GM19099 (cell line): ENCODE measurements around the gene EPHB1.

ENCODE experiments used
- POLR2A ChIP-seq: IDR thresholded peaks from 3 replicates; pipeline ENCODE4 v1.6.1; 2011; ENCODE audit warnings: low read depth; ENCODE audit not compliant: insufficient read length; ENCODE audit errors: extremely low read depth

EPHB1 gene

DNA sequence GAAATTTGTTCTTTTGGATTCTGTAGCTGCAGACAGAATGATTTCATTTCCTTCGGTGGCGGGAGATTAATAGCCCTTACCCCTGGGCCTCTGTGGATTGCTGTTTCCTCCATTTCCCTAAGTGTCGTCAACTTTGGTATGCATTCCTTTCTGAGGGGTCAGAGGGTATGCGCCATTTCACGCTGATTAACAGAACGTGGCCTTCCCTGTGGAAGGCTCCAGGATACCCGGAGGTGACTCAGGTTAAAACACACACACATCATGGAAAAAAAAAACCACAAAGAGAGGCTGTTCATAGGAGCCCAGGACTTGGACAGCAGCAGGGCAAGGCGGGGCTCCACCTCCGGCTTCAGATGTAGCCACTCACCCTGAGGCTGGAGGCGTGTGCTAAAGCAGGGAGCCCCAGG, 51.9 kb downstream of the EPHB1 start:
- TF ChIP-seq POLR2A: no peak

DNA sequence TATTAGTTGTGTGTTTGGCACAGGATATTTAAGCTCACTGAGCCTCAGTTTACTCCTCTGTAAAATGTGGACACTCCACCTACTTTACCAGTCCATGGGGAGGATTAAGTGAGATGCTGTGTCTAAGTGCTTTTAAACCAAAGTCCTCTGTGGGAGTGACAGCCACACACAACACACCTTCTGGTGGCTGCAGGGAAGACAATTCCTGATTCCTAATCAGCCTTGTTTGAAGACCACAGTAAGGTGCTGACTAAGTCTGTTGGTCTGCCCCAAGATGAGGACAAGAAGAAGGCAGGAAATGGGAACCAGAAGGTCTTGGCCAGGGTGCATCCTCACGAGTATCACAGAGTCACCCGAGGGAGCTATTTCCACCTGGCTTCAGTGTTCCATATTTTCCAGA, 52.3 kb downstream of the EPHB1 start:
- TF ChIP-seq POLR2A: no peak

- no peak for TF ChIP-seq POLR2A
These were observed 54.5 kb downstream of the EPHB1 start for GRCh38 chr3:134849561-134849960.

DNA sequence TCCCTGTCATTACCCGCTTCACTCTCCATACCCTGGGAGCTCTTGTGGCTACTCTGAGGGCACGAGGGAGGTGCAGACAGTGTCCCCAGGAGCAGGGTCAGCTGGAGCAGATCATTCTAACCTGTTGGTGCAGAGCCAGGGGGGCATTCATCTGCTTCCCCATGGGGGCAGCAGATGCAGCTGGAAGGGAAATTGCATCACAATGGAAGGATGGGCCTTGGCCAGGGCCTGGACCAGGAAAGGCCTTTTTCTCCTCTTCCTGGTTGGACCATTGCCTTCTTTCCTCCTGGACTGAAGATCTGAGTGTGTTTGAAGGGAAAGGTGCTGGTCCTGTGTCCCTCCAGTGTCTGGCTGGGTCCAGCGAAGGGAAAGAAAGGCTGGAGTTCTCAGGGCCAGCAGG, 55.7 kb downstream of the EPHB1 start:
- no peak for TF ChIP-seq POLR2A

GRCh38 chr3:134852132-134852531, 57.1 kb downstream of the EPHB1 start:
- no peak for TF ChIP-seq POLR2A

- peak; percentile 58 for TF ChIP-seq POLR2A
These were observed 57.9 kb downstream of the EPHB1 start for GRCh38 chr3:134852893-134853351.

DNA sequence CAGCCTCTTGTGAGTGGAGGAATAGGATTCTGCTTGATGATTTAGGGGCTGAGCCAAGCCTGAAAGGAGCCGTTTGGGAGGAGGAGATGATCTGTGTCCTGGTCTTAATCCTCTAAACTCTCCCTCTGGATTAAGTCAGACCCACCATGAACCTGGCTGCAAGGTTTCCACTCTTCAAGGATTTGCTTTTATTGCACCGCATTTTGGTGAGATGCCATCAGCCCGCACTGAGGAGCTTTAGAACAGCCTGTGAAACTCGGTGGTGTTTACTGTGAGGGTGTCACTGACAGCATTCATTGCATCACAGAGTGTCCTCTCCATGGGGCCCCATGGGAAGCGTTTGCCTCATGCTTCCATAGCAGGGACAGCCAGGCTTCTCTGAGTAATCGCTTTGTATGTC, 59.2 kb downstream of the EPHB1 start:
- TF ChIP-seq POLR2A: no peak

DNA sequence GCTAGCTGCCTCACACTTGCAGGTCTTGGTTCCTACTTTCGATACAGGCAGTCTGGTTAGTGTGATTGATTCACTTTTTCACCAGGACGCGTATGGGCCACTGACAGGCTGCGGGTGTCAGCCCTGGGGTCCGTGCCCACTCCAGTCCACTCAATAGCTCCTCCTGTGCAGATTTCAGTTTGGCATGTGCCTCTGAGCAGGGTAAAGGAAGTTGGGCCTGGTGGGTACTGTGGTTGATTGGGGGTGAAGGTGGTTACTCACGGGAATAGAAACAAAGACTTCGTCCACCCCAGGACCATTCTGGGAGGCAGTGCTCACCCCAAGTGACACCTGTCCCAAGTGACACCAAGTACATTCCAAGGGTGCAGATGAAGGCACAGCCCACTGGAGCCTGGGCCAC, 62.3 kb downstream of the EPHB1 start:
- TF ChIP-seq POLR2A: no peak

DNA sequence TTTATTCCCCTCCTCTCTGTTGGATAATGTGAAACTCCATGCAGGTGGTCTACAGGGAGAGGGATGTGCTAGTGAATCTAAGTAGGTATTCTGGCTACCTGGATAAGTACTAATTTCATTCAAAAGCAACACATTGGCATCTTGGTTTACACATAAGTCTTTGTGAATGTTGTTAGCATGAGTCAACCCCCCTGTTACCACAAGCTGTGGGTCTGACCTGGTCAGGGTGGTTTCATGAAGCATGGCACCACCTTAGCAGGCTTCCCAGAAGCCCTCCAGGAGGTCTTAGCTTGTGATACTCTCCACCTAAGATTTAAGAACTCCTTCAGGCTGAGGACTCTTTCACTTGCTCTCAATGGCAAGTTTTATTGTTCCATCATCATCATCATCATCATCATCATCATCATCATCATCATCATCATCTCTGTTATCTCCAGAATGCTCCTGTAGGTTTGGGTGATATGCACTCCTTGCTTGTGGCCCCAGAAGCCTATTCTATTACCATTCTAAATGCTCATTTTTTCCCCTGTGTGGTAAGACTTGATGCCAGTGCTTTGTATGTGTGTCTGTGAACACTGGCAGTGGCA, 62.8 kb downstream of the EPHB1 start:
- no peak for TF ChIP-seq POLR2A

GRCh38 chr3:134858441-134859035, 63.5 kb downstream of the EPHB1 start:
- TF ChIP-seq POLR2A: no peak

- TF ChIP-seq POLR2A: no peak
These were observed 64.3 kb downstream of the EPHB1 start for GRCh38 chr3:134859341-134859740.

GRCh38 chr3:134860141-134860540, 65.1 kb downstream of the EPHB1 start:
- TF ChIP-seq POLR2A: no peak

DNA sequence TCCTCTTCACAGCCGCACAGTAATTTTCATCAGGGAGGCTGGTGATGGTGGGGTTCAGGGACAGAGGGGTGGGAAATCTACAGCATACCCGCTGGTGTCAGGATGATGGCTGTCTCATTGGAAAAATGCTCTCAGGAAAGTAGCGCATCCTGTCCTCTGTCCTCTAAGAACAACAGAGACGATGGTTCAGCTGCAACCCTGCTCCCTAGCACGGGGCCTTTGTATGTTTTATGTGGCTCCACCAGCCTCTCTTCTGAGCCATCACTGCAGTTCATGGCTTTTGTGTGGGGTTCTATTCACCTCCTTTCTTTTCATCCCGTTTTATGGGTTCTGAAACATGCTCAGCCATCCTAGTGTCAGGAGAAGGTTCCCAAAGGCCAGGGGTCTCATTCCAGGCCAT, 68.9 kb downstream of the EPHB1 start:
- TF ChIP-seq POLR2A: no peak

- no peak for TF ChIP-seq POLR2A
These were observed 69.6 kb downstream of the EPHB1 start for GRCh38 chr3:134864636-134865035.

DNA sequence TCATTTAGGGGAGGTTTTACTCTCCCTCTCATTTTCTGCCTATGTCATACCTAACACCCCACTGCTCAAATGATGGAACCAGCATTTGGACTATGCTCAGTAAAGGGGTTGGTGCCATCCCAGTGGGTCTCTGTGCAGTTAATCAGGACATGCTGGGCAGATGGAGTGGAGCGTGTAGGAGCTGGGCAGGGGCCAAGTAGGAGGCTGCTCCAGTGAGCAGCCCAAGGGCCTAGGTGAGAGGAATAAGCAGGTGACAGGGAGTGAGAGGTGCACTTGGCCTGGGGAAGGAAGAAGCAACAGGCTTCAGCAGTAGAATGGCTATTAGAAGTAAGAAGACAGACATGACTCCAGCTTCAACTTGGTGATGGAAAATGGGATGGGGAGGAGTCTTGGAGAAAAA, 72.2 kb downstream of the EPHB1 start:
- TF ChIP-seq POLR2A: no peak

DNA sequence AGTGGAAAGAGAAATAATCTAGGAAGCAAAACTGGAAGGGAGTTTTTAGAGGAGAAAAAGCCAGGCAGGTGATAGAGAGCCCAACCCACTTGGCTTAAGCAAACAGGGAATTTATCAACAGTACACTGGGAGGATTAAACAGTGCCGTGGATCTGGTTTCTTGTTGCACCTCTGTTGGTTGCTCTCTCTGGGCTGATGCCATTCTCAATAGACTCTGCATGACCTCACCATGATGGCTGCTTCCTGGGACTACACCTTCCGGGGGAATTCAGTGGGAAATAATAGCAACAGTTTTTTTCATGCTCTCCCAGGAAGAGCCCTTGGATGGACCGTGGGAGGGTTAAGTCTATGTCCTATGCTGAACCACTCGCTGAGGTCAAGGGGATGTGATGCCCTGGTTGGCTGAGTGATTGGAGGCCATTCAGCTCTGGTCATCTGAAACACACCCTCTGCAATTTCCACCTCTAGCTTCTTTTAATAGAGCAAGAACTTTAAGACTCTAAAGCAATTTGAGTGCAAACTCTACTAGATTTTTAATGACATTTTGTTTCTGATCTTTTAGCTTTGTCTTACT, 74.2 kb downstream of the EPHB1 start:
- no peak for TF ChIP-seq POLR2A
